IPS-18c (cell line): Measurements from ENCODE around the gene ARF1.

ENCODE experiments used
- H3K4me3 ChIP-seq: 2 replicates; pipeline ENCODE4 v1.7.0; 2013; ENCODE audit warnings: low read depth, mild to moderate bottlenecking, low read length, moderate library complexity; ENCODE audit not compliant: insufficient read depth
- H3K9me3 ChIP-seq: one replicate; pipeline ENCODE4 v1.6.1; 2013; ENCODE audit warnings: mild to moderate bottlenecking, low read length, moderate library complexity; ENCODE audit not compliant: control insufficient read depth, insufficient read depth

ARF1 gene

GRCh38 chr1:228082214-228082917 lies at the start of gene ARF1:
ARF1 (plus strand) TSS chr1:228082708; CDS start chr1:228097115, 14,407 bp downstream.
- peak within 1 kb of the TSS; percentile 95 for H3K4me3 ChIP-seq
- H3K9me3 ChIP-seq = no peaks in the 10 kb centered on the region

GRCh38 chr1:228033376-228033775 lies 49.1 kb upstream of the ARF1 start:
- Histone ChIP-seq H3K4me3 (no peak overlapping the region), H3K9me3 (no peaks in the 10 kb centered on the region)

- Histone ChIP-seq H3K4me3 (no peak overlapping the region), H3K9me3 (no peaks in the 10 kb centered on the region)
These were observed 47.3 kb upstream of the ARF1 start for GRCh38 chr1:228034954-228035837.

- Histone ChIP-seq H3K4me3 (no peak overlapping the region), H3K9me3 (no peaks in the 10 kb centered on the region)
These were observed 46.7 kb upstream of the ARF1 start for GRCh38 chr1:228035844-228036243.

GRCh38 chr1:228036701-228037231 lies 45.7 kb upstream of the ARF1 start:
- Histone ChIP-seq H3K9me3 (no peaks in the 10 kb centered on the region), H3K4me3 (no peak overlapping the region)

GRCh38 chr1:228037401-228038386 lies 44.8 kb upstream of the ARF1 start:
- Histone ChIP-seq H3K9me3 (no peaks in the 10 kb centered on the region), H3K4me3 (peak overlapping the region; percentile 53)

GRCh38 chr1:228038387-228039005 lies 44.0 kb upstream of the ARF1 start:
- H3K4me3 ChIP-seq = peak overlapping the region; percentile 53

GRCh38 chr1:228039006-228039903 lies 43.3 kb upstream of the ARF1 start:
- H3K4me3 ChIP-seq = no peak overlapping the region
- H3K9me3 ChIP-seq = peaks cover 2% of the 10 kb centered on the region

More at GRCh38 chr1:228038387-228039005, 44.0 kb upstream of the ARF1 start:
- peaks cover 1% of the 10 kb centered on the region for H3K9me3 ChIP-seq

- peaks cover 2% of the 10 kb centered on the region for H3K9me3 ChIP-seq
- no peak overlapping the region for H3K4me3 ChIP-seq
These were observed 42.5 kb upstream of the ARF1 start for GRCh38 chr1:228039986-228040385.

GRCh38 chr1:228041316-228041715 lies 41.2 kb upstream of the ARF1 start:
- Histone ChIP-seq H3K4me3 (no peak overlapping the region), H3K9me3 (peaks cover 2% of the 10 kb centered on the region)

- Histone ChIP-seq H3K4me3 (no peak overlapping the region), H3K9me3 (peaks cover 2% of the 10 kb centered on the region)
These were observed 40.0 kb upstream of the ARF1 start for GRCh38 chr1:228042508-228042907.

GRCh38 chr1:228043281-228043848 lies 39.1 kb upstream of the ARF1 start:
- no peak overlapping the region for H3K4me3 ChIP-seq

GRCh38 chr1:228044961-228045360 lies 37.5 kb upstream of the ARF1 start:
- H3K4me3 ChIP-seq = no peak overlapping the region
- H3K9me3 ChIP-seq = peaks cover 2% of the 10 kb centered on the region

More at GRCh38 chr1:228043281-228043848, 39.1 kb upstream of the ARF1 start:
- peaks cover 2% of the 10 kb centered on the region for H3K9me3 ChIP-seq

GRCh38 chr1:228045405-228045804 lies 37.1 kb upstream of the ARF1 start:
- peaks cover 2% of the 10 kb centered on the region for H3K9me3 ChIP-seq
- no peak overlapping the region for H3K4me3 ChIP-seq

- H3K4me3 ChIP-seq = no peak overlapping the region
- peaks cover 2% of the 10 kb centered on the region for H3K9me3 ChIP-seq
These were observed 36.6 kb upstream of the ARF1 start for GRCh38 chr1:228045871-228046270.
